Right lobe of liver (tissue), 6 donors: ENCODE data around the gene UCK1. TPM values are rescaled to one million over a fixed set of nuclear protein-coding genes. Genes with fewer than 3 reads are reported as not detected.

Source experiments
- ATAC-seq, 4 donors: fragments of 200-7000 bp; cut with Tn5 transposase; one replicate each; pipeline ENCODE4 v1.9.1; 2020; ENCODE audit warnings: mild to moderate bottlenecking in 4 of 4, moderate library complexity in 4 of 4
- DNase-seq, 3 donors: peaks; one replicate each; pipeline ENCODE4 v3.0.0-alpha.2; 2020
- H3K27ac ChIP-seq, 3 donors: fragments of 200-600 bp; one replicate each; pipeline ENCODE4 v1.8.0; 2022
- H3K27me3 ChIP-seq, 2 donors: fragments of 200-600 bp; one replicate each; pipeline ENCODE4 v1.8.0; 2022
- H3K36me3 ChIP-seq, 4 donors: fragments of 200-600 bp; sonication (generic) in 1 of 4; one replicate each; pipeline versions ENCODE4 v1.5.1 to v1.8.0; 2017 to 2022; ENCODE audit warnings: control low read depth in 1 of 4
- H3K4me1 ChIP-seq, 4 donors: fragments of 200-600 bp; sonication (generic) in 1 of 4; one replicate each; pipeline versions ENCODE4 v1.5.1 to v1.8.0; 2017 to 2022; ENCODE audit warnings: control low read depth in 1 of 4
- H3K4me3 ChIP-seq, 3 donors: fragments of 200-600 bp; one replicate each; pipeline ENCODE4 v1.8.0; 2022
- H3K9me3 ChIP-seq, 4 donors: fragments of 200-600 bp; sonication (generic) in 1 of 4; one replicate each; pipeline versions ENCODE4 v1.5.1 to v1.8.0; 2017 to 2022; ENCODE audit warnings: control low read depth in 1 of 4
- POLR2A ChIP-seq: fragments of 450-650 bp; IDR thresholded peaks from one replicate; pipeline ENCODE4 v1.6.1; 2017; ENCODE audit warnings: antibody characterized with exemption, mild to moderate bottlenecking
- WGBS: methylation state at CpG from one replicate; pipeline ENCODE4 v1.1.6; 2018; ENCODE audit warnings: low coverage, low lambda C conversion rate; ENCODE audit not compliant: insufficient coverage; ENCODE audit errors: missing lambda C conversion rate; 5-methylcytosine and 5-hydroxymethylcytosine counted together
- intact Hi-C, 2 donors: fragments of 100-400 bp; cut with DNase I; formaldehyde crosslinking; loops; one replicate each; pipeline versions ENCODE4 v1.11.2 to v1.14.1; 2022
- total RNA-seq, 6 experiments: library from RNA; depleted of rRNA in 2 of 6; stranded (reverse); fragments of >200 nt in 2 of 6; fragmentation: NEBNext Ultra II Directional in 3 of 6; extraction: Animal tissue kit (Norgen Biotek cat#: 25700) in 3 of 6; gene quantifications; one replicate each; pipeline versions ENCODE4 v1.1.0 to v1.2.4, GENCODE V29; 2016 to 2023
- TF ChIP-seq, protein P1 (sequence below), 4 donors: fragments of 200-600 bp in 3 of 4; fragments of 450-650 bp in 1 of 4; IDR thresholded peaks; one replicate each; pipeline versions ENCODE4 v1.5.1 to v1.8.0; 2016 to 2022; ENCODE audit warnings: antibody characterized with exemption in 4 of 4, mild to moderate bottlenecking in 2 of 4
- donor health status: DM: no; HTN: yes; CAD: no.
- donor health status: DM: no; HTN: no; CAD: no.
- donor health status: DM: no; HTN: no; CAD: no.
- donor health status: DM: no; HTN: yes; CAD: no.
- donor health status: DM: no; HTN: yes; CAD: no.

Gene UCK1
- total RNA-seq, 6 experiments from 2014 or later = 18.4 to 32.1 (median 27.8) TPM

DNA sequence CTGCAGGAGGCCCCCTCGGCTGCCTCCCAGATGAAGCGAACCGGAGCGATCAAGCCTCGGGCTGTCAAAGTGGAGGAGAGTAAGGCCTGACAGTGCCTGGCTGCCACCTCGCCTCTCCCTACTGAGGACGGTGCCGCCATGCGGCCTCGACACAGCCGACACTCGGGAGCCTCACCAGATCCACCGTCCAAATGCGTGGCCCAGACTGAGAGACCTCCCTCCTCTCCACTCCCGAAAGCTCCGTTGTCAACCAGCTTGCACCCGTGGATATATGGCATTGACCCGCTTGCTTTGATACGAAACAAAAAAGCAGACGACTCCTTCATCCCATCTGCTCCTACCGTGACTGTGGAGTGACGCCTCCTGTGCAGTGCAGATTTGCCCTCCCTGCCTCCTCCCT, 35.3 kb downstream of the UCK1 start:
- ATAC-seq = no peak
- no peaks in the 10 kb centered on the region for H3K9me3 ChIP-seq
- H3K4me1 ChIP-seq = no peaks in the 10 kb centered on the region
- no peaks in the 10 kb centered on the region for H3K27me3 ChIP-seq
- no peak for DNase-seq
- no peak overlapping the region for H3K4me3 ChIP-seq
- intact Hi-C loops = no loop called here
- H3K36me3 ChIP-seq = peaks cover 0 to 74% (median 45%) of the 10 kb centered on the region in 4 donors
- H3K27ac ChIP-seq = no peak overlapping the region
- no peak for TF ChIP-seq POLR2A
- TF ChIP-seq, protein P1, sequence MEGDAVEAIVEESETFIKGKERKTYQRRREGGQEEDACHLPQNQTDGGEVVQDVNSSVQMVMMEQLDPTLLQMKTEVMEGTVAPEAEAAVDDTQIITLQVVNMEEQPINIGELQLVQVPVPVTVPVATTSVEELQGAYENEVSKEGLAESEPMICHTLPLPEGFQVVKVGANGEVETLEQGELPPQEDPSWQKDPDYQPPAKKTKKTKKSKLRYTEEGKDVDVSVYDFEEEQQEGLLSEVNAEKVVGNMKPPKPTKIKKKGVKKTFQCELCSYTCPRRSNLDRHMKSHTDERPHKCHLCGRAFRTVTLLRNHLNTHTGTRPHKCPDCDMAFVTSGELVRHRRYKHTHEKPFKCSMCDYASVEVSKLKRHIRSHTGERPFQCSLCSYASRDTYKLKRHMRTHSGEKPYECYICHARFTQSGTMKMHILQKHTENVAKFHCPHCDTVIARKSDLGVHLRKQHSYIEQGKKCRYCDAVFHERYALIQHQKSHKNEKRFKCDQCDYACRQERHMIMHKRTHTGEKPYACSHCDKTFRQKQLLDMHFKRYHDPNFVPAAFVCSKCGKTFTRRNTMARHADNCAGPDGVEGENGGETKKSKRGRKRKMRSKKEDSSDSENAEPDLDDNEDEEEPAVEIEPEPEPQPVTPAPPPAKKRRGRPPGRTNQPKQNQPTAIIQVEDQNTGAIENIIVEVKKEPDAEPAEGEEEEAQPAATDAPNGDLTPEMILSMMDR (IDR thresholded peaks at IDR 0.05) = no peak
- 75% methylated on average over 3 of the region's 22 CpGs for WGBS

DNA sequence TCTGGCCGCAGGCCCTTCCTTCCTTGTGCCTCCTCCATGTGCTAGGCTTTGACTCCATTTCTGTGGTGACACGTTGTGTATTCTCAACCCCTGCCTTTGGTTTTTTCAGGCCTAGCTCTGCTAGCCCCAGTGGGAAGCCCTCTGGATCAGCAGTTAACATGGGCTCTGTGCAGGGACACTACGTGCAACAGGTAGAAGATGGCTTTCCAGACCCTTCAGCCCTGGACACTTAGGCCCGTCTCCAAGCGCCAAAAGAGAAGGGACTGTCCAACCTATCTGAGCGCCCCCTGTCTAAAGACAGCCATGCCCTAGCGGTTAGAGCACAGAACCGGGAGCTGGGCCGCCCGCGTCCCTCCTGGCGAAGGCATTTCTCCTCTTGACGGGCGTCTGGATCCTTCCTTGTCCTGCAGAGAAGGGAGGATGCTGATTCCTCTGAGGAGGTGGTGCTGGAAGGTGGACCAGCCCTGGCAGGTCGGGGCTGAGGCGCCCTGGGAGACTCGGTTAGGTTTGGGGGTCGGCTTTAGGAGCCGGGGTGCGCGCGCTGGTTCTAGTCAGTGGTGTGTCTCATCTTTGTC, 36.7 kb downstream of the UCK1 start:
- H3K27ac ChIP-seq = no peak overlapping the region
- H3K4me3 ChIP-seq = no peak overlapping the region
- TF ChIP-seq, protein P1 (IDR thresholded peaks at IDR 0.05) = no peak
- no peak for TF ChIP-seq POLR2A
- 92% methylated on average over 6 of the region's 22 CpGs for WGBS
- no peaks in the 10 kb centered on the region for H3K27me3 ChIP-seq
- no peaks in the 10 kb centered on the region for H3K9me3 ChIP-seq
- intact Hi-C loops = no loop called here
- DNase-seq = no peak
- no peak for ATAC-seq
- H3K4me1 ChIP-seq = no peaks in the 10 kb centered on the region
- H3K36me3 ChIP-seq = peaks cover 0 to 85% (median 53%) of the 10 kb centered on the region in 4 donors

DNA sequence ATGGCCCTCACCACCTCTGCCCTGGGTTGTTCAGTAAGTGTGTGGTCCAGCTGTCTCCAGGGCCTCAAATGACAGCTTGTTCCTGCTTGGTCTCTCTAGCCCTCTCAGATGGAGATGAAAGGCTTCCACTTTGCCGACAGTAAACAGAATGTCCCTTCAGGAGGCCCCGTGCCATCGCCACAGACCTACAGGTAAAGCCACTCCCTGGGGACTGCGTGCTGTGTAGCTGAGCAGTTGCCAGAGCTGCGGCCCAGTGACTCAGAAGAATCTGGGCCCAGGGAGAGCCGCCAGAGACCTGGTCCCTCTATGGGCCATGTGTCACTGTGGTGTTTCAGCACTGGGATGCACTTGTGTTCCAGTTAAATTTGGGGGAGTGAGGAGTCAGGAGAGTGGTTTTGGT, 39.0 kb downstream of the UCK1 start:
- Histone ChIP-seq H3K4me3 (no peak overlapping the region), H3K9me3 (no peaks in the 10 kb centered on the region), H3K4me1 (no peaks in the 10 kb centered on the region), H3K27ac (no peak overlapping the region), H3K27me3 (no peaks in the 10 kb centered on the region), H3K36me3 (peaks cover 4 to 98% (median 67%) of the 10 kb centered on the region in 4 donors)
- TF ChIP-seq, protein P1 (IDR thresholded peaks at IDR 0.05) = no peak
- ATAC-seq = no peak
- DNase-seq = no peak
- intact Hi-C loops = no loop called here
- 95% methylated on average over 3 of the region's 6 CpGs for WGBS

DNA sequence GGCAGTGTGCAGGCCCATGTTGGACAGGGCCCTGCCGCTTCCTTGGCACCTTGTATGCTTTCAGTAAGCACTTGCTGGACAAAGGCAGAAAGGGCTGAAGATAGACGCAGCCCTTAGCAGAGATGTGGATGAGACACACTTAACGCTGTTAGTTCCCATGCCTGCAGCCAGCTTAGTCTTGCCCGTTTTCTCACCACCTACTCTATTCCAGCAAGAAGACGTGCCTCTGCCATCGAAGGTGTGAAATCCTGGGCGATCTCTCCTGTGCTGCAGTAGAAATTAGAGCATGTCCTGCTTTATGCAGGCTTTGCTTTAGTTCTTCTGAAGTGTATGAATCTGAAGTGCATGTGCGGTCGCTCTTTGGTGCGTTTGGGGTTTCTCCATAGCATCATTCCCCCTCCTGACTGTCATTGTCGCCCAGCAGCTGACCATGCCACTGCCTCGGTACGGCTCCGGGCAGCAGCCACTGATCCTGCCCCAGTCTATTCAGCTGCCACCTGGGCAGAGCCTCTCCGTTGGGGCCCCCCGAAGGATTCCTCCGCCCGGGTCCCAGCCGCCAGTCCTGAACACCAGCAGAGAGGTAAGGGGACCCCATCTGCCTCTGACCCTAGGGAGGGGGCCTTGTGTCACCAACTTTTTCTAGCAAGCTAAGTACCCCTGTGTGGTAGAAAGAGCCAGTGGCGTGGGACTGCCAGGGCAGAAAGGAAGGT, 39.9 kb downstream of the UCK1 start:
- DNase-seq (no peak), ATAC-seq (no peak)
- WGBS = 90% methylated on average over 8 of the region's 20 CpGs
- H3K36me3 ChIP-seq = peaks cover 4 to 99% (median 69%) of the 10 kb centered on the region in 4 donors
- H3K4me3 ChIP-seq = no peak overlapping the region
- H3K27ac ChIP-seq = no peak overlapping the region
- intact Hi-C loops = no loop called here
- no peaks in the 10 kb centered on the region for H3K27me3 ChIP-seq
- no peaks in the 10 kb centered on the region for H3K4me1 ChIP-seq
- TF ChIP-seq, protein P1 (IDR thresholded peaks at IDR 0.05) = no peak
- TF ChIP-seq POLR2A = no peak
- no peaks in the 10 kb centered on the region for H3K9me3 ChIP-seq
